NCI-H1436 treated with DMSO at 0.1 percent for 48 hours (cell line): ENCODE data around the gene OXT.
"Not testable (repeated sequence)": the region's sequence is repeated elsewhere in the genome, so short reads cannot be mapped to it uniquely, and the experiment has no call there.

Experiments used
- DNase-seq: peaks from one replicate; lab custom pipeline; 2025; lab: John Stamatoyannopoulos, UW

OXT gene

GRCh38 chr20:3047486-3048419 is 23.7 kb upstream of the OXT start:
- DNase-seq, result no peak

GRCh38 chr20:3051385-3052019 is 19.9 kb upstream of the OXT start:
- no peak for DNase-seq

- DNase-seq, result no peak
Observed at GRCh38 chr20:3059489-3059888, 11.9 kb upstream of the OXT start.

- not testable (repeated sequence) for DNase-seq
Observed at GRCh38 chr20:3064119-3064518, 7.3 kb upstream of the OXT start.

- no peak for DNase-seq
Observed at GRCh38 chr20:3067139-3068014, 4.0 kb upstream of the OXT start.

- no peak for DNase-seq
Observed at GRCh38 chr20:3068075-3068474, 3.3 kb upstream of the OXT start.

- peak; percentile 37 for DNase-seq
Observed at GRCh38 chr20:3068986-3069900, 2.2 kb upstream of the OXT start.

- DNase-seq, result no peak
Observed at GRCh38 chr20:3070725-3071124, 695 bp upstream of the OXT start.

GRCh38 chr20:3071266-3071609 is 182 bp upstream of the OXT start:
- DNase-seq, result no peak

GRCh38 chr20:3072530-3073250 is 1.3 kb downstream of the OXT start:
- DNase-seq, result no peak

- not testable (repeated sequence) for DNase-seq
Observed at GRCh38 chr20:3073251-3073643, 1.8 kb downstream of the OXT start.

GRCh38 chr20:3074812-3075211 is 3.4 kb downstream of the OXT start:
- DNase-seq, result no peak

- not testable (repeated sequence) for DNase-seq
Observed at GRCh38 chr20:3075315-3075714, 3.9 kb downstream of the OXT start.

GRCh38 chr20:3077618-3078134 is 6.3 kb downstream of the OXT start:
- DNase-seq, result no peak

- no peak for DNase-seq
Observed at GRCh38 chr20:3080939-3081388, 9.5 kb downstream of the OXT start.

GRCh38 chr20:3081641-3082040 is 10.2 kb downstream of the OXT start:
- DNase-seq, result no peak

GRCh38 chr20:3082306-3082951 is 11.0 kb downstream of the OXT start:
- no peak for DNase-seq

- no peak for DNase-seq
Observed at GRCh38 chr20:3082955-3083952, 11.8 kb downstream of the OXT start.
